Breast epithelium (tissue), 4 donors: ENCODE results near the gene DNAJB5. TPM values are rescaled to one million over a fixed set of nuclear protein-coding genes. Genes with fewer than 3 reads are reported as not detected.

ENCODE experiments used
- DNase-seq, 2 donors: peaks; one replicate each; pipeline ENCODE4 v3.0.0-alpha.2; 2019; ENCODE audit warnings: low spot score in 2 of 2
- H3K27ac ChIP-seq, 2 donors: fragments of 200-600 bp; sonication (generic) in 1 of 2; one replicate each; pipeline ENCODE4 v1.5.1; 2016 to 2019; ENCODE audit warnings: mild to moderate bottlenecking in 1 of 2
- H3K27me3 ChIP-seq, 2 donors: fragments of 200-600 bp; sonication (generic) in 1 of 2; one replicate each; pipeline versions ENCODE4 v1.5.1 to v1.6.0; 2017 to 2019; ENCODE audit warnings: control low read depth in 1 of 2, mild to moderate bottlenecking in 1 of 2
- H3K36me3 ChIP-seq: fragments of 200-600 bp; one replicate; pipeline ENCODE4 v1.5.1; 2019
- H3K4me1 ChIP-seq, 2 donors: fragments of 200-600 bp; sonication (generic); one replicate each; pipeline ENCODE4 v1.5.1; 2016 to 2019; ENCODE audit warnings: control low read depth in 1 of 2
- H3K4me3 ChIP-seq, 3 donors: fragments of 200-600 bp; sonication (generic); 1 replicate in 2 of 3; 2 replicates in 1 of 3; pipeline ENCODE4 v1.5.1; 2016 to 2019; ENCODE audit warnings: mild to moderate bottlenecking in 3 of 3, moderate library complexity in 2 of 3
- H3K9me3 ChIP-seq, 2 donors: fragments of 200-600 bp; sonication (generic) in 1 of 2; one replicate each; pipeline ENCODE4 v1.5.1; 2016 to 2019; ENCODE audit warnings: control low read depth in 1 of 2
- POLR2A ChIP-seq: fragments of 450-650 bp; IDR thresholded peaks from one replicate; pipeline ENCODE4 v1.6.1; 2016; ENCODE audit warnings: antibody characterized with exemption, mild to moderate bottlenecking, moderate library complexity
- POLR2AphosphoS5 ChIP-seq, 3 donors: sonication (generic); formaldehyde crosslinking; IDR thresholded peaks; one replicate each; pipeline ENCODE4 v1.6.1; 2017; ENCODE audit warnings: antibody characterized with exemption in 3 of 3
- intact Hi-C: fragments of 100-400 bp; cut with DNase I; formaldehyde crosslinking; loops from one replicate; pipeline ENCODE4 v1.15.1; 2023; ENCODE audit warnings: low total_unique reads
- total RNA-seq, 3 donors: library from RNA; depleted of rRNA; stranded (reverse); fragments of >200 nt; gene quantifications; one replicate each; pipeline ENCODE4 v1.1.0, GENCODE V29; 2016
- TF ChIP-seq, protein P1 (sequence below), 3 donors: fragments of 450-650 bp; IDR thresholded peaks; one replicate each; pipeline ENCODE4 v1.5.1; 2016 to 2017; ENCODE audit warnings: antibody characterized with exemption in 3 of 3, mild to moderate bottlenecking in 3 of 3, moderate library complexity in 3 of 3

Gene DNAJB5
- total RNA-seq, 3 donors from 2014 or later: 5.4 to 9.0 (median 6.9) TPM

DNA sequence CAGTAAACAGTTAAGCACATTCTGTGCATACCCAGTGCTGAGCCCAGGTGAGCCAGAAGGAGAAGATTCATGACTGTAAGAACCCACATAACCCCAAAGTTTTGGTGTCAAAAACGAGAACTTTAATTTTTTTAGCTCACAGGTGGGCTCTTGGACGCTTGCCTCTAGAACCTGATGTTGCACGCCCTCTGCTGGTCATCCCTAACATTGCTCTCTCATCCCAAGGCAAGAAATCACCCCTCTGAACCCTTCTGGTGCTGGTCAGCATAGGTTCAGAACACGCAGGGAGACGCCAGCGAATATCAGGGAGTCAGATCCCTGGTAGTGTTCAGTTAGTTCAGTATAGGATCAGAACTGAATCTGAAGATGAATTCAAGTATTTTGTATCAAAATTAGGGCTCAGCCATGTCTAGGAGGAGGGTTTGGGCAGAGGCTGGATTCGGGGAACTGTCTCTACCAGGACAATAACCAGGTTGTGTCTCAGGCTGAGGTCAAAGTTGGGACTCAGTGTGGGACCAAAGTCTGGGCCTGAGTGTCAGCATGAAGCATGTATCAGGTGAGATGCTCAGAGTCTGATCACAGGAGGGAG, 4.1 kb upstream of the DNAJB5 start:
- intact Hi-C loops: no loop called here
- H3K4me3 ChIP-seq: no peak overlapping the region
- H3K27me3 ChIP-seq: no peaks in the 10 kb centered on the region
- DNase-seq: no peak
- no peak for TF ChIP-seq POLR2AphosphoS5 (IDR thresholded peaks at IDR 0.05)
- TF ChIP-seq, protein P1, sequence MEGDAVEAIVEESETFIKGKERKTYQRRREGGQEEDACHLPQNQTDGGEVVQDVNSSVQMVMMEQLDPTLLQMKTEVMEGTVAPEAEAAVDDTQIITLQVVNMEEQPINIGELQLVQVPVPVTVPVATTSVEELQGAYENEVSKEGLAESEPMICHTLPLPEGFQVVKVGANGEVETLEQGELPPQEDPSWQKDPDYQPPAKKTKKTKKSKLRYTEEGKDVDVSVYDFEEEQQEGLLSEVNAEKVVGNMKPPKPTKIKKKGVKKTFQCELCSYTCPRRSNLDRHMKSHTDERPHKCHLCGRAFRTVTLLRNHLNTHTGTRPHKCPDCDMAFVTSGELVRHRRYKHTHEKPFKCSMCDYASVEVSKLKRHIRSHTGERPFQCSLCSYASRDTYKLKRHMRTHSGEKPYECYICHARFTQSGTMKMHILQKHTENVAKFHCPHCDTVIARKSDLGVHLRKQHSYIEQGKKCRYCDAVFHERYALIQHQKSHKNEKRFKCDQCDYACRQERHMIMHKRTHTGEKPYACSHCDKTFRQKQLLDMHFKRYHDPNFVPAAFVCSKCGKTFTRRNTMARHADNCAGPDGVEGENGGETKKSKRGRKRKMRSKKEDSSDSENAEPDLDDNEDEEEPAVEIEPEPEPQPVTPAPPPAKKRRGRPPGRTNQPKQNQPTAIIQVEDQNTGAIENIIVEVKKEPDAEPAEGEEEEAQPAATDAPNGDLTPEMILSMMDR (IDR thresholded peaks at IDR 0.05): peak; percentile 22 to 44 (median 42)
- no peak for TF ChIP-seq POLR2A
- H3K27ac ChIP-seq: no peak overlapping the region
- H3K36me3 ChIP-seq: no peaks in the 10 kb centered on the region
- H3K4me1 ChIP-seq: peaks cover 0 to 2% of the 10 kb centered on the region in 2 donors
- H3K9me3 ChIP-seq: no peaks in the 10 kb centered on the region

DNA sequence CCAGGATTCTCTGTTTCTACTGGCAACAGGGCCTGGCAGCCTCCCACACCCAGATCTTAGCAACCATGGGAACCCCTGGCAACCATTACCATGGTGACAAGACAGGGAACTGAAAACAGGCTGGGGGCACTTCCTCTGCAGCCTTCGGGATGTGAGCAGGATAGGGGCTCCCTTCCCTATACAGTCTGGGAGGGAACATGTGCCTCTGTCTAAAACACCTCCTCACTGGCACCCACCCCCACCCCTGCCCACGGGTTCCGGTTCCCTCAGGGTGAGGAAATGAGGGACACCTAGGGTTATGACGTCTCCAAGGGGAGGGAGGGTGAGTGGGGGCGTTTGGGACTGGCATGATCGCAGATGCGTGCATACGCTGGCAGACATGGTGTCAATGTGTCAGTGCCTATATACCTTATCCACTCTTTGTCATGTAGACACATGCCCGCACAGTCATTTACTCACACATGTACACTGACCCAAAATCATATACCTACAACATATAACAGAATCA, 3.0 kb upstream of the DNAJB5 start:
- no peak overlapping the region for H3K27ac ChIP-seq
- H3K27me3 ChIP-seq: no peaks in the 10 kb centered on the region
- no peak overlapping the region for H3K4me3 ChIP-seq
- H3K36me3 ChIP-seq: no peaks in the 10 kb centered on the region
- intact Hi-C loops: no loop called here
- no peaks in the 10 kb centered on the region for H3K9me3 ChIP-seq
- DNase-seq: no peak
- H3K4me1 ChIP-seq: peaks cover 0 to 3% of the 10 kb centered on the region in 2 donors
- TF ChIP-seq, protein P1 (IDR thresholded peaks at IDR 0.05): no peak
- no peak for TF ChIP-seq POLR2A
- TF ChIP-seq POLR2AphosphoS5 (IDR thresholded peaks at IDR 0.05): no peak

- H3K27me3 ChIP-seq: no peaks in the 10 kb centered on the region
- DNase-seq: no peak
- intact Hi-C loops: no loop called here
- no peak overlapping the region for H3K27ac ChIP-seq
- H3K36me3 ChIP-seq: no peaks in the 10 kb centered on the region
- no peak overlapping the region for H3K4me3 ChIP-seq
- H3K9me3 ChIP-seq: no peaks in the 10 kb centered on the region
- H3K4me1 ChIP-seq: peaks cover 0 to 3% of the 10 kb centered on the region in 2 donors
- TF ChIP-seq, protein P1 (IDR thresholded peaks at IDR 0.05): no peak
- no peak for TF ChIP-seq POLR2A
- no peak for TF ChIP-seq POLR2AphosphoS5 (IDR thresholded peaks at IDR 0.05)
Observed at GRCh38 chr9:34987160-34987901, 2.2 kb upstream of the DNAJB5 start.

GRCh38 chr9:34988218-34989002, 1.1 kb upstream of the DNAJB5 start:
- H3K27ac ChIP-seq: peak overlapping the region; percentile 78 to 92
- no peaks in the 10 kb centered on the region for H3K27me3 ChIP-seq
- H3K36me3 ChIP-seq: no peaks in the 10 kb centered on the region
- H3K4me1 ChIP-seq: peaks cover 0 to 3% of the 10 kb centered on the region in 2 donors
- no peak for DNase-seq
- H3K9me3 ChIP-seq: no peaks in the 10 kb centered on the region
- intact Hi-C loops: no loop called here
- no peak for TF ChIP-seq POLR2AphosphoS5 (IDR thresholded peaks at IDR 0.05)
- TF ChIP-seq POLR2A: no peak
- TF ChIP-seq, protein P1 (IDR thresholded peaks at IDR 0.05): no peak
- H3K4me3 ChIP-seq: peak overlapping the region; percentile 83 to 99 (median 90)
